HepG2 (cell line): ENCODE measurements around the gene AP3B2. TPM values are rescaled to one million over a fixed set of nuclear protein-coding genes. Genes with fewer than 3 reads are reported as not detected.

ENCODE experiments used
- CEBPG ChIP-seq: IDR thresholded peaks from 2 replicates; pipeline ENCODE4 v1.6.1; 2016
- CHCHD3 ChIP-seq: sonication (generic); formaldehyde crosslinking; IDR thresholded peaks from 2 replicates; pipeline ENCODE4 v1.8.0; 2022; ENCODE audit warnings: mild to moderate bottlenecking, missing genetic modification reagents, moderate library complexity
- HMGA1 ChIP-seq: sonication (generic); formaldehyde crosslinking; conservative IDR thresholded peaks from 2 replicates; pipeline ENCODE4 v1.4.0; 2020; ENCODE audit warnings: missing genetic modification reagents
- HOXA9 ChIP-seq: sonication (generic); formaldehyde crosslinking; IDR thresholded peaks from 2 replicates; pipeline ENCODE4 v1.8.1; 2022; ENCODE audit warnings: missing genetic modification reagents, mild to moderate bottlenecking, moderate library complexity, borderline replicate concordance
- MLX ChIP-seq: IDR thresholded peaks from 2 replicates; pipeline ENCODE4 v1.6.1; 2016
- MXI1 ChIP-seq: IDR thresholded peaks from 3 replicates; pipeline ENCODE4 v1.6.1; 2012; ENCODE audit warnings: low read depth, low read length, inconsistent platforms, borderline replicate concordance
- NR2C2 ChIP-seq: sonication (generic); formaldehyde crosslinking; IDR thresholded peaks from 2 replicates; pipeline ENCODE4 v1.4.0; 2020; ENCODE audit warnings: missing genetic modification reagents, mild to moderate bottlenecking, moderate library complexity, borderline replicate concordance
- POLR2A ChIP-seq, 2 experiments: IDR thresholded peaks; 2 replicates each; pipeline ENCODE4 v1.6.1; 2011; ENCODE audit warnings: low read depth in 2 of 2, low read length in 2 of 2, mild to moderate bottlenecking in 1 of 2, moderate library complexity in 1 of 2; ENCODE audit not compliant: insufficient read depth in 1 of 2
- SALL1 ChIP-seq: sonication (generic); formaldehyde crosslinking; IDR thresholded peaks from 2 replicates; pipeline ENCODE4 v1.8.0; 2022; ENCODE audit warnings: mild to moderate bottlenecking, missing genetic modification reagents
- SCMH1 ChIP-seq: sonication (generic); formaldehyde crosslinking; IDR thresholded peaks from 2 replicates; pipeline ENCODE4 v1.9.0; 2021; ENCODE audit warnings: missing genetic modification reagents, mild to moderate bottlenecking, borderline replicate concordance
- SNAPC5 ChIP-seq: sonication (generic); formaldehyde crosslinking; IDR thresholded peaks from 2 replicates; pipeline ENCODE4 v1.8.1; 2023; ENCODE audit warnings: mild to moderate bottlenecking, missing genetic modification reagents, borderline replicate concordance
- SOX13 ChIP-seq, 3 experiments: fragments of 450-650 bp in 1 of 3; sonication (generic) in 1 of 3; formaldehyde crosslinking in 1 of 3; IDR thresholded peaks in 2 of 3; conservative IDR thresholded peaks in 1 of 3; 2 replicates each; pipeline versions ENCODE4 v1.5.0 to v1.6.1; 2016 to 2020; ENCODE audit warnings: antibody characterized with exemption in 1 of 3, mild to moderate bottlenecking in 1 of 3, missing compliant biosample characterization in 1 of 3, missing genetic modification reagents in 1 of 3, moderate library complexity in 1 of 3
- SOX6 ChIP-seq, 2 experiments: fragments of 450-650 bp in 1 of 2; sonication (generic) in 1 of 2; formaldehyde crosslinking in 1 of 2; IDR thresholded peaks; 2 replicates each; pipeline versions ENCODE4 v1.4.0 to v1.6.1; 2017 to 2020; ENCODE audit warnings: antibody characterized with exemption in 1 of 2, mild to moderate bottlenecking in 1 of 2, missing genetic modification reagents in 1 of 2
- SP140L ChIP-seq: sonication (generic); formaldehyde crosslinking; IDR thresholded peaks from 2 replicates; pipeline ENCODE4 v1.4.0; 2020; ENCODE audit warnings: missing genetic modification reagents, borderline replicate concordance
- TBL1XR1 ChIP-seq: fragments of 150-350 bp; IDR thresholded peaks from 2 replicates; pipeline ENCODE4 v1.6.1; 2014; ENCODE audit warnings: borderline replicate concordance, low read length; ENCODE audit not compliant: partially characterized antibody
- U2AF1 ChIP-seq: fragments of 200-400 bp; formaldehyde crosslinking; optimal IDR thresholded peaks from 2 replicates; pipeline ENCODE3; 2017; ENCODE audit warnings: mild to moderate bottlenecking, low read depth, low read length
- ZBTB7A ChIP-seq: sonication (generic); formaldehyde crosslinking; IDR thresholded peaks from 2 replicates; pipeline ENCODE4 v1.8.0; 2022; ENCODE audit warnings: mild to moderate bottlenecking, missing genetic modification reagents
- ZNF232 ChIP-seq: sonication (generic); formaldehyde crosslinking; IDR thresholded peaks from 2 replicates; pipeline ENCODE4 v1.4.0; 2020; ENCODE audit warnings: missing genetic modification reagents, borderline replicate concordance
- ZNF24 ChIP-seq: fragments of 450-650 bp; IDR thresholded peaks from 2 replicates; pipeline ENCODE4 v1.6.1; 2017; ENCODE audit warnings: antibody characterized with exemption, mild to moderate bottlenecking
- ZNF276 ChIP-seq: sonication (generic); formaldehyde crosslinking; IDR thresholded peaks from 2 replicates; pipeline ENCODE4 v1.4.0; 2020; ENCODE audit warnings: mild to moderate bottlenecking, low read depth, missing genetic modification reagents
- ZNF282 ChIP-seq: fragments of 450-650 bp; IDR thresholded peaks from 2 replicates; pipeline ENCODE4 v1.6.1; 2018; ENCODE audit not compliant: partially characterized antibody
- ZNF574 ChIP-seq: sonication (generic); formaldehyde crosslinking; IDR thresholded peaks from 2 replicates; pipeline ENCODE4 v1.4.0; 2020; ENCODE audit warnings: missing genetic modification reagents
- ZNF615 ChIP-seq: sonication (generic); formaldehyde crosslinking; IDR thresholded peaks from 2 replicates; pipeline ENCODE4 v1.5.0; 2020; ENCODE audit warnings: mild to moderate bottlenecking, missing genetic modification reagents, borderline replicate concordance
- ZNF788 ChIP-seq: sonication (generic); formaldehyde crosslinking; IDR thresholded peaks from 2 replicates; pipeline ENCODE4 v1.5.0; 2020; ENCODE audit warnings: mild to moderate bottlenecking, missing genetic modification reagents, borderline replicate concordance
- polyA plus RNA-seq, 8 experiments: library from polyadenylated mRNA; depleted of rRNA in 3 of 8; stranded (reverse) in 7 of 8; unstranded in 1 of 8; fragments of >200 nt; fragmentation: Illumina TruSeq in 4 of 8; extraction: Trizol in 4 of 8; gene quantifications; 2 replicates each; pipeline versions ENCODE4 v1.2.1 to v1.2.3, GENCODE V29; 2011 to 2016; ENCODE audit warnings: low read depth in 4 of 8, missing spikeins in 1 of 8, mixed read lengths in 1 of 8; ENCODE audit not compliant: insufficient read depth in 1 of 8
- total RNA-seq, 5 experiments: library from RNA; depleted of rRNA; stranded (reverse); fragments of >200 nt; fragmentation: Illumina TruSeq; extraction: Trizol; gene quantifications; 2 replicates each; pipeline ENCODE4 v1.2.3, GENCODE V29; 2016; ENCODE audit warnings: low read depth in 1 of 5

The AP3B2 gene
- total and polyA plus RNA-seq, 2 of the 13 experiments (the other 11 are each of a cell fraction or from before 2014, with no cell fraction given) = not detected

- TF ChIP-seq MLX (CRISPR knock-in tag) = no peak
- no peak for TF ChIP-seq TBL1XR1
- TF ChIP-seq NR2C2 (CRISPR knock-in tag) = no peak
- TF ChIP-seq CHCHD3 (CRISPR knock-in tag) = no peak
- no peak for TF ChIP-seq ZNF24
- TF ChIP-seq U2AF1 = no peak
- peak; percentile 97 for TF ChIP-seq ZNF232 (CRISPR knock-in tag)
- no peak for TF ChIP-seq ZNF788 (CRISPR knock-in tag)
- peak; percentile 84; the same call in 1 of the 2 replicates for TF ChIP-seq SP140L (CRISPR knock-in tag)
- TF ChIP-seq ZBTB7A (CRISPR knock-in tag) = no peak
- no peak for TF ChIP-seq CEBPG (CRISPR knock-in tag)
- no peak for TF ChIP-seq SCMH1 (CRISPR knock-in tag)
- TF ChIP-seq SNAPC5 (CRISPR knock-in tag) = no peak
- TF ChIP-seq POLR2A (IDR thresholded peaks at IDR 0.05; ENCODE audit: insufficient read depth in 1 of 2, low read depth in 2 of 2, low read length in 2 of 2) = no peak
- peak; percentile 71 for TF ChIP-seq ZNF574 (CRISPR knock-in tag)
- TF ChIP-seq MXI1 = peak; percentile 75; the same call in 1 of the 3 replicates
- TF ChIP-seq SOX13 (IDR thresholded peaks at IDR 0.05) = no peak
- peak in 1 of 2 experiments; percentile 38; a peak in 1 of 4 replicates for TF ChIP-seq SOX13 (CRISPR knock-in tag; conservative IDR thresholded peaks at IDR 0.05 in 1 of 2, IDR thresholded peaks at IDR 0.05 in 1 of 2)
- TF ChIP-seq ZNF615 (CRISPR knock-in tag) = no peak
- TF ChIP-seq SALL1 (CRISPR knock-in tag) = peak; percentile 90
- TF ChIP-seq SOX6 (IDR thresholded peaks at IDR 0.05) = no peak
- no peak for TF ChIP-seq SOX6 (CRISPR knock-in tag; IDR thresholded peaks at IDR 0.05)
- TF ChIP-seq HOXA9 (CRISPR knock-in tag) = no peak; the same call in 1 of the 2 replicates
- TF ChIP-seq HMGA1 (CRISPR knock-in tag) = no peak
- TF ChIP-seq ZNF282 = no peak
- TF ChIP-seq ZNF276 (CRISPR knock-in tag) = no peak
These were observed 46.5 kb downstream of the AP3B2 start (continued) for GRCh38 chr15:82663186-82663600.
